ENCODE data around the gene SMG6. TPM values are rescaled to one million over a fixed set of nuclear protein-coding genes. Genes with fewer than 3 reads are reported as not detected.

SMG6 gene
- total RNA-seq, 1 donor from 2014 or later, result 39.7 TPM

DNA sequence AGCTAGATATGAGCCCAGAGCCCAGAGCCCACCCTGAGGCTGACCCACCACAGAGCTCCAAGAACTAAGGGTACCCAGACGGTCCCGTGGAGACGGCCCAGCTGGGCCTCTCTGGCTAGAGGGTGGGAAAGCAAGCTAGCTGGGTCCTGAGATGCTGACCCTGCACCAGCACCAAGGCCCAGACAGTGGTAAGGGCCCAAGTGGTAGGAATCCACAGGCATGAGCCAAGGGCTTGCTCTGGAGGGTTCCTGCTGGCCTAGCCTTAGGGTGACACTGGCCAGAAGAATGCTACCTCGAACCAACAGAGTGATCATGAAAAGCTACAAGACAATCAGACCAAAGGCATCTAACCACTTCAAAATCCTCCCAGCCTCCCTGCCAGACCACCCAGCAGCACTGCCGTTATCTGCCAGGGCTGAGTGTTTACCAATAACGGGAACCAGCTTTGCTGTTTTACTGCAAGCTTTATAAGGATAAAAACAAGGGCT lies 235.5 kb downstream of the SMG6 start:
- TF ChIP-seq, protein P1, sequence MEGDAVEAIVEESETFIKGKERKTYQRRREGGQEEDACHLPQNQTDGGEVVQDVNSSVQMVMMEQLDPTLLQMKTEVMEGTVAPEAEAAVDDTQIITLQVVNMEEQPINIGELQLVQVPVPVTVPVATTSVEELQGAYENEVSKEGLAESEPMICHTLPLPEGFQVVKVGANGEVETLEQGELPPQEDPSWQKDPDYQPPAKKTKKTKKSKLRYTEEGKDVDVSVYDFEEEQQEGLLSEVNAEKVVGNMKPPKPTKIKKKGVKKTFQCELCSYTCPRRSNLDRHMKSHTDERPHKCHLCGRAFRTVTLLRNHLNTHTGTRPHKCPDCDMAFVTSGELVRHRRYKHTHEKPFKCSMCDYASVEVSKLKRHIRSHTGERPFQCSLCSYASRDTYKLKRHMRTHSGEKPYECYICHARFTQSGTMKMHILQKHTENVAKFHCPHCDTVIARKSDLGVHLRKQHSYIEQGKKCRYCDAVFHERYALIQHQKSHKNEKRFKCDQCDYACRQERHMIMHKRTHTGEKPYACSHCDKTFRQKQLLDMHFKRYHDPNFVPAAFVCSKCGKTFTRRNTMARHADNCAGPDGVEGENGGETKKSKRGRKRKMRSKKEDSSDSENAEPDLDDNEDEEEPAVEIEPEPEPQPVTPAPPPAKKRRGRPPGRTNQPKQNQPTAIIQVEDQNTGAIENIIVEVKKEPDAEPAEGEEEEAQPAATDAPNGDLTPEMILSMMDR (IDR thresholded peaks at IDR 0.05; ENCODE audit: insufficient read depth, low read depth, low read length), result peak; percentile 40
- TF ChIP-seq EZH2 (IDR thresholded peaks at IDR 0.05; ENCODE audit: insufficient read depth, low read length), result no peak
- no peaks in the 10 kb centered on the region for H4K20me1 ChIP-seq (ENCODE audit: insufficient read depth, low read length)
- peak overlapping the region; percentile 52 for H3K4me2 ChIP-seq (ENCODE audit: low read length)
- H3K79me2 ChIP-seq (ENCODE audit: insufficient read depth, low read length), result peaks cover 23% of the 10 kb centered on the region
- Mint-ChIP-seq H3K27me3 (ENCODE audit: low read depth, unreplicated experiment) (no peaks in the 10 kb centered on the region), H3K4me3 (ENCODE audit: unreplicated experiment) (peak overlapping the region; percentile 54), H3K27ac (ENCODE audit: unreplicated experiment) (peak overlapping the region; percentile 89), H3K4me1 (ENCODE audit: low read depth, unreplicated experiment) (peaks cover 68% of the 10 kb centered on the region), H3K36me3 (ENCODE audit: low read depth, unreplicated experiment) (peaks cover 39% of the 10 kb centered on the region), H3K9me3 (ENCODE audit: unreplicated experiment) (no peaks in the 10 kb centered on the region)
- DNase-seq (ENCODE audit: low read depth), result peak; percentile 97
- H3K27ac ChIP-seq (ENCODE audit: low read depth, low read length), result peak overlapping the region; percentile 99
- no peaks in the 10 kb centered on the region for H3K27me3 ChIP-seq (ENCODE audit: insufficient read depth, low read length)
- peak; percentile 90 for FAIRE-seq
- H2AFZ ChIP-seq (ENCODE audit: low read depth, low read length), result no peak overlapping the region
- no peaks in the 10 kb centered on the region for H3K36me3 ChIP-seq (ENCODE audit: insufficient read depth, low read length)
- peaks cover 88% of the 10 kb centered on the region for H3K4me1 ChIP-seq (ENCODE audit: insufficient read depth, low read length)
- H3K9ac ChIP-seq (ENCODE audit: low read length), result peak overlapping the region; percentile 93
- H3K9me3 ChIP-seq (ENCODE audit: insufficient read depth, low read depth, low read length), result no peaks in the 10 kb centered on the region
- peak overlapping the region; percentile 7 for H3K4me3 ChIP-seq (ENCODE audit: insufficient read depth, low read depth, low read length)

DNA sequence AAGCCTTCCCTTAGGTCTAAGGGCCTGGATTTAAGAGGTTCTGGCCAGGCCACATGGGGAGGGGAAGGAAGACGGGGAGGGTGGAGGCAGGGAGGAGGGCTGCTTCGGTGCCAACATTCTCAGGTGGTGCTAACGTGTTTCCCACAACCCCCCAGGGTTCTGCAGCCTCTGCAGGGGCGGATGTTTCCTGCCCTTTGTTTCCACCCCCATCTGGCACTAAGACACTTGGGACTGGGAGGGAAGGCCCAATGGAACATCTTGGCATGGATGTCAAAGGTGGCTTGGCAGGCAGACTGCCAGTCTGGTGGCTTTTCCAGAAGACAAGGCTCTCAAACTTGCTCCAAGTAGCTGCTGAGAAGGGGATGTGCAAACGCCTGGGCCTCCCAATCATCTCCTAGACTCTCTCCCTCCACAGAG lies 236.0 kb downstream of the SMG6 start:
- DNase-seq (ENCODE audit: low read depth) (peak; percentile 82), FAIRE-seq (no peak)
- H4K20me1 ChIP-seq (ENCODE audit: insufficient read depth, low read length), result no peaks in the 10 kb centered on the region
- peaks cover 36% of the 10 kb centered on the region for H3K36me3 Mint-ChIP-seq (ENCODE audit: low read depth, unreplicated experiment)
- no peak for TF ChIP-seq EZH2 (IDR thresholded peaks at IDR 0.05; ENCODE audit: insufficient read depth, low read length)
- TF ChIP-seq, protein P1 (IDR thresholded peaks at IDR 0.05; ENCODE audit: insufficient read depth, low read depth, low read length), result no peak
- peak overlapping the region; percentile 7 for H3K4me3 ChIP-seq (ENCODE audit: insufficient read depth, low read depth, low read length)
- peaks cover 92% of the 10 kb centered on the region for H3K4me1 ChIP-seq (ENCODE audit: insufficient read depth, low read length)
- H3K27me3 ChIP-seq (ENCODE audit: insufficient read depth, low read length), result no peaks in the 10 kb centered on the region
- H3K4me1 Mint-ChIP-seq (ENCODE audit: low read depth, unreplicated experiment), result peaks cover 72% of the 10 kb centered on the region
- peak overlapping the region; percentile 52 for H3K4me2 ChIP-seq (ENCODE audit: low read length)
- peak overlapping the region; percentile 89 for H3K27ac Mint-ChIP-seq (ENCODE audit: unreplicated experiment)
- H2AFZ ChIP-seq (ENCODE audit: low read depth, low read length), result no peak overlapping the region
- H3K4me3 Mint-ChIP-seq (ENCODE audit: unreplicated experiment), result no peak overlapping the region
- H3K9me3 ChIP-seq (ENCODE audit: insufficient read depth, low read depth, low read length), result no peaks in the 10 kb centered on the region
- peak overlapping the region; percentile 99 for H3K27ac ChIP-seq (ENCODE audit: low read depth, low read length)
- peaks cover 24% of the 10 kb centered on the region for H3K79me2 ChIP-seq (ENCODE audit: insufficient read depth, low read length)
- no peaks in the 10 kb centered on the region for H3K36me3 ChIP-seq (ENCODE audit: insufficient read depth, low read length)
- no peaks in the 10 kb centered on the region for H3K27me3 Mint-ChIP-seq (ENCODE audit: low read depth, unreplicated experiment)
- peak overlapping the region; percentile 93 for H3K9ac ChIP-seq (ENCODE audit: low read length)
- H3K9me3 Mint-ChIP-seq (ENCODE audit: unreplicated experiment), result no peaks in the 10 kb centered on the region

DNA sequence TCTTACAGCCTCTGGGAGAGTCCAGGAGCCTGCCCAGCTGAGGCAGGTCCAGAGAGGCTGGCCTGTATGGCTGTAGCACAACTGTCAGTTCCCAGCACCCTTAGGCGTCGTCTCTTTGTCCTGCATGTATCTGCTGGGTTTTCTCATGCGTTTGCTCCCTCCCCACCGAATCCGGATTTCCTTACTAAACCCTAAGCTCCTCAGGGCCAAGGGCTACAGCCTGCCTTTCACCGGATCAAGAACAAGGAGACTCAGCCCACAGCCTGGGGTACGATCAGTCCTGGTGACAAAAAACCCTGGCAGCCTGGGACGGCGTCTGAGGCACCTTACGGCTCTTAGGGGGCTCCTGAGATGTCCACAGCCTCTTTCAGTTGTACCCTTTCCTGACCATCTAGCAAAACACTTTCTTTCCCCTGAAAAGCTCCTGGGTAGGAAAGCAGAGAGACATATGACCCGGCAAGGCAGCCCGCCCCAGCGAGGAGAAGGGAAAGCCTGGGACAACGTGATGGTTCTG lies 236.5 kb downstream of the SMG6 start:
- TF ChIP-seq, protein P1 (IDR thresholded peaks at IDR 0.05; ENCODE audit: insufficient read depth, low read depth, low read length), result no peak
- no peak for TF ChIP-seq EZH2 (IDR thresholded peaks at IDR 0.05; ENCODE audit: insufficient read depth, low read length)
- DNase-seq (ENCODE audit: low read depth), result no peak
- H3K36me3 Mint-ChIP-seq (ENCODE audit: low read depth, unreplicated experiment), result peaks cover 36% of the 10 kb centered on the region
- Histone ChIP-seq H2AFZ (ENCODE audit: low read depth, low read length) (no peak overlapping the region), H3K27me3 (ENCODE audit: insufficient read depth, low read length) (no peaks in the 10 kb centered on the region), H3K79me2 (ENCODE audit: insufficient read depth, low read length) (peaks cover 25% of the 10 kb centered on the region), H3K9me3 (ENCODE audit: insufficient read depth, low read depth, low read length) (no peaks in the 10 kb centered on the region), H3K4me2 (ENCODE audit: low read length) (peak overlapping the region; percentile 52), H4K20me1 (ENCODE audit: insufficient read depth, low read length) (no peaks in the 10 kb centered on the region), H3K4me1 (ENCODE audit: insufficient read depth, low read length) (peaks cover 92% of the 10 kb centered on the region), H3K9ac (ENCODE audit: low read length) (peak overlapping the region; percentile 93), H3K4me3 (ENCODE audit: insufficient read depth, low read depth, low read length) (no peak overlapping the region), H3K27ac (ENCODE audit: low read depth, low read length) (peak overlapping the region; percentile 99), H3K36me3 (ENCODE audit: insufficient read depth, low read length) (no peaks in the 10 kb centered on the region)
- H3K4me3 Mint-ChIP-seq (ENCODE audit: unreplicated experiment), result peak overlapping the region; percentile 40
- H3K4me1 Mint-ChIP-seq (ENCODE audit: low read depth, unreplicated experiment), result peaks cover 72% of the 10 kb centered on the region
- H3K27me3 Mint-ChIP-seq (ENCODE audit: low read depth, unreplicated experiment), result no peaks in the 10 kb centered on the region
- no peaks in the 10 kb centered on the region for H3K9me3 Mint-ChIP-seq (ENCODE audit: unreplicated experiment)
- H3K27ac Mint-ChIP-seq (ENCODE audit: unreplicated experiment), result peak overlapping the region; percentile 86
- FAIRE-seq, result no peak

Measured in astrocyte (in vitro differentiated cells and primary cell).